GM18951 (cell line): ENCODE results near the gene LTBP2.

Experiments used
- POLR2A ChIP-seq: IDR thresholded peaks from 4 replicates; pipeline ENCODE4 v1.6.1; 2011; ENCODE audit warnings: mild to moderate bottlenecking; ENCODE audit not compliant: insufficient read length, insufficient read depth; ENCODE audit errors: extremely low read depth
- in situ Hi-C: fragments of 300-500 bp; cut with MboI; formaldehyde crosslinking; loops from one replicate; pipeline ENCODE4 v1.12.0; 2022; ENCODE audit warnings: low sequenced_read_pairs, mixed read lengths, inconsistent platforms; ENCODE audit not compliant: unreplicated experiment

LTBP2 gene

DNA sequence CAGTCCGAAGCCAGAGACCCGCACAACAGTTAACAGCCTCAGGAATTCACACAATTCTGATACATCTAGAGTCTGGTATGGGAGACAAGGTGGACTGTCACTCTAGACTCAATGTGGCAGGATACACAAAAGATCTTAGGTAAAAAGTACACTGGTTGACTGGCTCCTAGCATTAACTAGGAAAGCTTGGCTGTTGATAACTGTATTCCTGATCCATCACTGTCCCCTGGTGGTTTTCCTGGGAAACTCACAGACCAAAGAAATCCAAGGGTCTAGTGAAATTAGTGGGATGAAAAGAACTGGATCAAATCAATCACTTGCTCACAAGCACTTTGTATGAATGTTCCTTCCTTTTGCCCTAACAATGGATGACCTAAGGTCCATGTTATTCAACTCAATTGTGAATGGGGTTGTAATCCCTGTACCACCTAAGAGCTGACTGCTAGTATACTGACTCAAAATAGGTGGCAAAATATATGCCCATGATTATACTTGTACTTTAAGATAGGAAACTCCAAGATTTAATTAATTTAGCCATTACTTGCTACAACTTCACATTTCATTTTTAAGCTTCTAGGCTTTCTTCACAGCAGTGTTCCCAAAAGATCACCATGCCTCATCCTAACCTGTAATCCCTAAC lies 132.9 kb downstream of the LTBP2 start:
- TF ChIP-seq POLR2A: no peak
- in situ Hi-C loops: no loop called here

- in situ Hi-C loops: no loop called here
- TF ChIP-seq POLR2A: no peak
Observed at GRCh38 chr14:74476607-74477006, 135.4 kb downstream of the LTBP2 start.

DNA sequence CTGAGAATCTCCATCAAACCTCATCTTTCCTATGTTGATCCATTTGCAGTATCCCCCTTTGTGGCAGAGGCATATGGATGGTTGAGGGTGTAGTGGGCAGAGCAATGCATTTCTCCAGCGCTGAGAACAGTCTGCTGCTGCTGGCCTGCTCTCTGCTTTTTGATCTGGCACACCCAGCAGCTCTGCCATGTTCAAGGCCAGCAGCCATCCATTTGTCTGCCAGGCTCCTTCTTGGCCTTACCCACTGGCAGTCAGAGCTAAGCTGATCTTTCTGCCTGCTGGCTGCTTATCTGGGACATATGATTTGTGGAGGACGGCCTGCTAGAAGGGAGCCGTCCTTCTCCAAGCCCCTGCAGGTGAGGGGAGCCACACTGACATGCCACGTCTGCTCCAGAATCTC lies 135.9 kb downstream of the LTBP2 start:
- in situ Hi-C loops: no loop called here
- TF ChIP-seq POLR2A: no peak

GRCh38 chr14:74475678-74476077 lies 136.4 kb downstream of the LTBP2 start:
- in situ Hi-C loops: no loop called here
- no peak for TF ChIP-seq POLR2A

DNA sequence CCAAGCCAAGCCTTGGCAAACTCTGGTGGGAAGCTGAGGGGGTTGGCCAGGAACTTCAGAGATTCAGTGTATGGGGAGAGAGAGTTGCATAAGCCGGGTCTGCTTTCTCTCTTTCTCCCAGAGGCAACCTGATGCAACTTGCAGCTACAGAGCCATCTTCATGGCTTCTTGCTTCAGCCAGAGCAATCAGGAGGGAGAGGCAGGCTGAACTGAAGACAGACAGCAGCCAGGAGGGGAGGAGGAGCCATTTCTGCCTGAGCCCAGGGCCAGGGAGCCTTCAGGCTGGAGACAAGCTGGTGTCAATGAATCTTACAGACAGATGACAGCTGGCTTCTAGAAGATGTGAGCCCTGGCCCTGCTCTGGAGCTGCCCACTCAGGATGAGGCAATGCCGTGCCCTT lies 137.7 kb downstream of the LTBP2 start:
- in situ Hi-C loops: no loop called here
- no peak for TF ChIP-seq POLR2A

DNA sequence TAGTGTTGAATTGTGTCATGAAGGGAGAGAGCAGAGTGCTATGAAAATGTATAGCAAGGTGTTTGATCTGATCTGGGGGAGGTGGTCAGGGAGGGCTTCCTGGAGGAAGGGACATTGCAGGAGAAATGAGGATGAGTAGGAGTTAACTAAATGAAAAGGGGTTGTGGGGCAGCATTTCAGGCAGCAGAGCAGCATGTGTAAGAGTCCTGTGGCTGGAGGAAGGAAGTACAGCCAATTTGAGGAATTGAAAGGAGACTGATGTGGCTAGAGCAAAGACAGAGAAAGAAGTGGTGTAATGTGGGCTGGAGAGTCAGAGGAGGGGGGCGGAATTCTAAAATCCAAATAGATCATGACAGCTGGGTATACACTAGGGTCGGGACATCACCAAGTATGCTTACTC lies 139.4 kb downstream of the LTBP2 start:
- in situ Hi-C loops: no loop called here
- no peak for TF ChIP-seq POLR2A

DNA sequence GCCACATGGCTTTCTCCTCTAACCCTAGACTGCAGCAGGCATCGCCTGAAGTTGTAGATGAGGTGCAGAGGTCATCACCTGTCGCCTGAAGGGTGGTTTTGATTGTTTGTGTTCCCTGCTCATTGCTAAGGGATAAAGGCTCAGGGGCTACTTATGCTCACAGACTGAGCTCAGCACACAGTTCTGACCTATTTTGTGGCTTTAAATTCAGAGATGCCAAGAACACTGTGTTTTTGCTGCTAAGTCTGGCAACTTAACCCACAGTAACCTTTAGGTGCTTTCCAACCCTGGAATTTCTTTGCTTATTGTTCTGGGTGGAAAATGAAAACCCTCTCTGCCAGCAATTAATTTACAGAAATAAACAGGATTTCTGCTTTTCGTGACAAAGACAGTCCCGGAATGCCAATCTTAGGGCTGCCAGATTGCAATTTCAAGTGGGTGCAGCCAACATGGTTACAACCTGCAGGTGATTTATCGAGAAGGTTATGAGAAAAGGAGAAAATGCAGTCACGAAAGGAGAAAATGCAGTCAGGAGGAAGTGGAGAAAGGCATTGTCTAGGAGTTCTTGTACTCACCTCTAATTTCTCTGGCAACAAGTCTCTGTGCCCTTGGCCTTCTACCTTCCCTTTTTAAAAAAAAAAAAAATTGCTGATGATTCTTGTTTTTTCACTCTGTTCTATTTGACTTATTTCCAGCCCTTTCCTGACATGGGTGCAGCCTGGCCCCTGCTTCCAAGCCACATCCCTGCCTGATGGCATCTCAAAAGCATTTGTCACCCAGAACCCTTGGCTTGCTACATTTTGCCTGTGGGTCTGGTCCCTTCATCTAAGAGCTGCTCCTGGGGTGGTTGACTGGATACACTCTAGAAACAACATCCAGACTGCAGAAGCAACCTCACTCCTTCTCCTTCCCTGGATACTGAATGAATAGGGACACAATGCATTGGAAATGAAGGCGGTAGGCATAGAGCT lies 142.2 kb downstream of the LTBP2 start:
- in situ Hi-C loops: no loop called here
- no peak for TF ChIP-seq POLR2A

DNA sequence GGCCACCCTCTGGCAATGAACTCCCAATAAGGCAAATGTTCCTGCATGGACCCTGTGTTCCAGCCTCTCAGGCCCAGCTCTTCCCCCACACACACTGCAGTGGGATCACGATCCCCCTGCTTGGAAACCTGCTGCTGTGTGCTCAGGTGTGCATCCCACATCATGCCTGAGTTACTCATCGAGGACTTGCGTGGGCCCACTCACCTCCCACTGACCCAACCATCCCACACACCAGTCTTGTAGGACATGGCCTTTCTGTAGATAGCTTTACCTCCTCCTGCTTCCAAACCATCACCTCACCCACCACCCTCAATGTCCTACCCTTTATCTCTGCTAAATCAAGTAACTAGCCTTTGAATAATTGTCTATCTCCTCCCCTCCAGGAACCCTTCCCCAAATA lies 143.5 kb downstream of the LTBP2 start:
- in situ Hi-C loops: no loop called here
- no peak for TF ChIP-seq POLR2A

- no peak for TF ChIP-seq POLR2A
- in situ Hi-C loops: no loop called here
Observed at GRCh38 chr14:74465335-74465734, 146.7 kb downstream of the LTBP2 start.

DNA sequence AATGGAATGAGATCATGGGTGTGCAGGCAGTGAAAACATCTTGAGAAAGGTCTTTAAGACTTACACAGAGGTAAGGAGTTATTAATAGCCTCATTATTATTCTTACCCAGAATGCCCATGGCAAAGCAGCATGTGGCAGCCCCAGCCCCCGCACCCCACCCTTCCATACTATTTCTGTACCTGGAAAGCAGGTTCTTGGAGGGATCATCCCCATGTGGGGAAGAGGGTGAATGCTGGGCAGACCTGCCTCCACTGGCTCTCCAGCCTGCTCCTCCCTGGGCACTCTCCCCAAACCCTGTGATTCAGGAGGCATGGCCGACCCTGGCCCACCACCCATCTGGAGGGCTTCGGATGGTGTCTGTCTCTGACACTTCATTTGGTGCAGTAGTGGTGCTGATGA lies 147.3 kb downstream of the LTBP2 start:
- in situ Hi-C loops: no loop called here
- TF ChIP-seq POLR2A: no peak

DNA sequence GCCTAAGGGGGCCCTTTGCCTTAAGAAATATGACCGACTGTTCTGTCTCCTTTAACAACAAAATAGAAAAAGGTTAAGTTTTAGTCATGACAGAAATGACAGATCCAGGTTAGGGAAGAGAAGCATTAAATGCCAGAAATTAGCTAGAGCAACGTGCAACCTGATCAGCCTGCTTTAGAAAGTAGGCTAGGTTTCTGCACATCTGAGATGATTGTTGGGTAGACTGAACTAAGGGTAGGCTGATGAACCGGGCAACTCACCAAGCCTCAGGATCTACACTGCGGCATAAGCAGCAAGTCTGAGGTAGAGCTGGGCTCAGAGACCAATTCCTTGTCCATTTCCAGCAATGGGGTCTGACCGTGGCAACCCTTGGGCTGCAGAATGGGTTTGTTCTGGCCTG lies 148.3 kb downstream of the LTBP2 start:
- in situ Hi-C loops: no loop called here
- TF ChIP-seq POLR2A: no peak

DNA sequence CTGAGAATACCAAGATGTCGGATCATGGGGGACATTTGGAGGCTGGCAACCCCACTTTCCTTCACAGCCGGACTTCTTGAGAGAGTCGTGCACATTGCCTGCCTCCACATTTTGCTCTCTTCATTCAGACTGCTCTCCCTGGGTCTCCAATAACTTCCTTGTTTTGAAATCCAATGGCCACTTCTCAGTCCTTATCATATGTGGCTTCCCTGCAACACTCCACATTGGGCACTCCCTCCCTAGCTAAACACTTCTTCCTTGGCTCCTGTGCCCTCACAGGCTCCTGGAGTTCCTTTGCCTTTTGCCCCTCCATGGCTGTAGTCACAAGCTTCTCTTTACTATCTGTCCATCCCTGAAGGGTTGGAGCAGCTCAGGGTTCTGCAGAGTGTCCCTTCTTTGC lies 149.0 kb downstream of the LTBP2 start:
- in situ Hi-C loops: no loop called here
- no peak for TF ChIP-seq POLR2A

DNA sequence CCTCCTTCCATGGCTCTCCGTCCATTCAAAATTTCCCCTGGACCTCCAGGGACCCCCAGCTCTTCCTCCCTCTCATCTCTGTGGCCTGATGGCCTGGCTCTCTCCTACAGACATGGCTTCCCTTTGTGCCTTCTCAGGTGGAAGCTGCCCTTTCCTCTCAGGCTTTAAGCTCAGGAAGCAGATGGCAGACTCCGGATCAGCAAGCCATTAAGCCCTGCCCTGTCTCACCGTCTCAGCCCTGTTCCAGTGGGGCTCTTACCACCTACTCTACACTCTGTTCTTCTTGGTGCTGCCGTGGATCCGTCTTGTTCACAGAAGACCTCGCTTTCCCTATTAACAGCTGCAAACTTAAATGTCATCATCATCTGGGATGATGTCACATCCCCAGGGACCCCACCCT lies 152.1 kb downstream of the LTBP2 start:
- no peak for TF ChIP-seq POLR2A
- in situ Hi-C loops: no loop called here

- no peak for TF ChIP-seq POLR2A
- in situ Hi-C loops: no loop called here
Observed at GRCh38 chr14:74459289-74459946, 152.6 kb downstream of the LTBP2 start.

- TF ChIP-seq POLR2A: no peak
- in situ Hi-C loops: no loop called here
Observed at GRCh38 chr14:74457565-74457895, 154.5 kb downstream of the LTBP2 start.
